Muscle of leg (tissue), 11 donors: ENCODE measurements around the gene OR5B12. TPM values are rescaled to one million over a fixed set of nuclear protein-coding genes. Genes with fewer than 3 reads are reported as not detected.
"Not testable (repeated sequence)": the region's sequence is repeated elsewhere in the genome, so short reads cannot be mapped to it uniquely, and the experiment has no call there.

Source experiments
- DNase-seq: peaks from one replicate; pipeline ENCODE4 v3.0.0; 2013
- H3K27ac ChIP-seq: one replicate; pipeline ENCODE4 v1.5.1; 2013; ENCODE audit warnings: mild to moderate bottlenecking, low read length, control low read depth
- H3K27me3 ChIP-seq: one replicate; pipeline ENCODE4 v1.6.1; 2013; ENCODE audit warnings: low read length; ENCODE audit not compliant: control insufficient read depth, insufficient read depth
- H3K36me3 ChIP-seq: one replicate; pipeline ENCODE4 v1.6.1; 2013; ENCODE audit warnings: low read length; ENCODE audit not compliant: control insufficient read depth, insufficient read depth
- H3K4me1 ChIP-seq: one replicate; pipeline ENCODE4 v1.6.1; 2013; ENCODE audit warnings: low read length; ENCODE audit not compliant: control insufficient read depth, insufficient read depth
- H3K4me3 ChIP-seq: one replicate; pipeline ENCODE4 v1.5.1; 2013; ENCODE audit warnings: low read length, control low read depth
- H3K9me3 ChIP-seq: replicated peaks from 2 replicates; pipeline ENCODE4 v1.6.1; 2013; ENCODE audit warnings: low read depth, low read length; ENCODE audit not compliant: control insufficient read depth
- WGBS: methylation state at CpG from one replicate; pipeline ENCODE4 v1.1.5; 2013; ENCODE audit warnings: missing lambda C conversion rate; ENCODE audit not compliant: insufficient coverage; 5-methylcytosine and 5-hydroxymethylcytosine counted together
- polyA plus RNA-seq, 8 donors: library from polyadenylated mRNA; unstranded; fragments of 120-200 nt; gene quantifications; one replicate each; pipeline versions ENCODE4 v1.2.1 to v1.2.3, GENCODE V29; 2013; ENCODE audit warnings: inconsistent platforms in 1 of 8, low replicate concordance in 1 of 8; ENCODE audit not compliant: insufficient read length in 8 of 8, insufficient read depth in 1 of 8
- total RNA-seq: library from RNA; stranded (reverse); fragments of 120-200 nt; gene quantifications from one replicate; pipeline ENCODE4 v1.2.4, GENCODE V29; 2013

The OR5B12 gene
- total and polyA plus RNA-seq, 9 donors, result not detected

GRCh38 chr11:58434217-58434616 is 7.8 kb downstream of the OR5B12 start:
- no peaks in the 10 kb centered on the region for H3K27me3 ChIP-seq
- no peaks in the 10 kb centered on the region for H3K36me3 ChIP-seq
- no peak for DNase-seq
- no peaks in the 10 kb centered on the region for H3K9me3 ChIP-seq
- no CpG with 5 or more reads among the region's 3 CpGs for WGBS
- H3K27ac ChIP-seq, result no peak overlapping the region
- H3K4me3 ChIP-seq, result no peak overlapping the region
- H3K4me1 ChIP-seq, result no peaks in the 10 kb centered on the region

- no peaks in the 10 kb centered on the region for H3K9me3 ChIP-seq
- WGBS, result no CpG with 5 or more reads among the region's 3 CpGs
- H3K4me1 ChIP-seq, result no peaks in the 10 kb centered on the region
- H3K27me3 ChIP-seq, result no peaks in the 10 kb centered on the region
- no peak for DNase-seq
- no peaks in the 10 kb centered on the region for H3K36me3 ChIP-seq
- no peak overlapping the region for H3K4me3 ChIP-seq
- no peak overlapping the region for H3K27ac ChIP-seq
Measured at GRCh38 chr11:58433638-58434203, 8.3 kb downstream of the OR5B12 start.

GRCh38 chr11:58429273-58429672 is 12.8 kb downstream of the OR5B12 start:
- Histone ChIP-seq H3K27me3 (no peaks in the 10 kb centered on the region), H3K9me3 (peaks cover 5% of the 10 kb centered on the region), H3K36me3 (no peaks in the 10 kb centered on the region), H3K4me3 (no peak overlapping the region), H3K27ac (no peak overlapping the region), H3K4me1 (no peaks in the 10 kb centered on the region)
- no peak for DNase-seq
- WGBS, result no CpG with 5 or more reads among the region's 1 CpG

GRCh38 chr11:58428021-58428420 is 14.0 kb downstream of the OR5B12 start, which contains the start of gene OR5B2:
Gene OR5B2, minus strand, starts transcription at chr11:58428121. Its CDS starts 4,860 bp downstream, at chr11:58423261.
- Histone ChIP-seq H3K9me3 (peaks cover 5% of the 10 kb centered on the region), H3K36me3 (no peaks in the 10 kb centered on the region), H3K27ac (no peak within 1 kb of the TSS), H3K27me3 (no peaks in the 10 kb centered on the region), H3K4me3 (no peak within 1 kb of the TSS), H3K4me1 (no peaks in the 10 kb centered on the region)
- WGBS, result 84% methylated on average over 3 of the region's 3 CpGs
- no peak for DNase-seq

GRCh38 chr11:58406774-58407173 is 35.3 kb downstream of the OR5B12 start, which contains the start of gene OR5B3:
Gene OR5B3, minus strand, starts transcription at chr11:58406874. Its CDS starts 3,465 bp downstream, at chr11:58403409.
- H3K4me1 ChIP-seq, result no peaks in the 10 kb centered on the region
- H3K9me3 ChIP-seq, result peaks cover 24% of the 10 kb centered on the region
- no peak within 1 kb of the TSS for H3K4me3 ChIP-seq
- no CpG with 5 or more reads among the region's 1 CpG for WGBS
- no peak for DNase-seq
- H3K27ac ChIP-seq, result no peak within 1 kb of the TSS
- H3K27me3 ChIP-seq, result no peaks in the 10 kb centered on the region
- no peaks in the 10 kb centered on the region for H3K36me3 ChIP-seq

- not testable (repeated sequence) for H3K27me3 ChIP-seq, H3K4me3 ChIP-seq, H3K9me3 ChIP-seq, H3K4me1 ChIP-seq, DNase-seq, H3K36me3 ChIP-seq, H3K27ac ChIP-seq
- WGBS, result no CpG with 5 or more reads among the region's 2 CpGs
Measured at GRCh38 chr11:58399622-58400021, 42.4 kb downstream of the OR5B12 start.

- H3K4me3 ChIP-seq, result no peak overlapping the region
Measured at GRCh38 chr11:58395581-58395980, 46.5 kb downstream of the OR5B12 start.

GRCh38 chr11:58394195-58394594 is 47.8 kb downstream of the OR5B12 start:
- Histone ChIP-seq H3K4me3 (no peak overlapping the region), H3K27me3 (no peaks in the 10 kb centered on the region), H3K27ac (no peak overlapping the region), H3K9me3 (peaks cover 13% of the 10 kb centered on the region), H3K36me3 (no peaks in the 10 kb centered on the region), H3K4me1 (no peaks in the 10 kb centered on the region)
- no peak for DNase-seq

More at GRCh38 chr11:58395581-58395980, 46.5 kb downstream of the OR5B12 start:
- Histone ChIP-seq H3K27me3 (no peaks in the 10 kb centered on the region), H3K27ac (no peak overlapping the region), H3K4me1 (no peaks in the 10 kb centered on the region), H3K36me3 (no peaks in the 10 kb centered on the region), H3K9me3 (peaks cover 10% of the 10 kb centered on the region)
- no peak for DNase-seq
- no CpG with 5 or more reads among the region's 2 CpGs for WGBS

- H3K27ac ChIP-seq, result no peak overlapping the region
- H3K27me3 ChIP-seq, result no peaks in the 10 kb centered on the region
- no peaks in the 10 kb centered on the region for H3K36me3 ChIP-seq
- no CpG with 5 or more reads among the region's 1 CpG for WGBS
- no peaks in the 10 kb centered on the region for H3K4me1 ChIP-seq
- no peak overlapping the region for H3K4me3 ChIP-seq
- H3K9me3 ChIP-seq, result peaks cover 17% of the 10 kb centered on the region
- DNase-seq, result no peak
Measured at GRCh38 chr11:58392746-58393145, 49.3 kb downstream of the OR5B12 start.

GRCh38 chr11:58391879-58392278 is 50.2 kb downstream of the OR5B12 start:
- DNase-seq, result no peak
- no peak overlapping the region for H3K27ac ChIP-seq
- no peaks in the 10 kb centered on the region for H3K4me1 ChIP-seq
- no peaks in the 10 kb centered on the region for H3K27me3 ChIP-seq
- peaks cover 18% of the 10 kb centered on the region for H3K9me3 ChIP-seq
- WGBS, result no CpG with 5 or more reads among the region's 1 CpG
- no peak overlapping the region for H3K4me3 ChIP-seq
- H3K36me3 ChIP-seq, result no peaks in the 10 kb centered on the region

- DNase-seq, result no peak
- 78% methylated on average over 17 of the region's 18 CpGs for WGBS
- Histone ChIP-seq H3K4me3 (no peak overlapping the region), H3K36me3 (no peaks in the 10 kb centered on the region), H3K4me1 (no peaks in the 10 kb centered on the region), H3K9me3 (peaks cover 19% of the 10 kb centered on the region), H3K27ac (no peak overlapping the region), H3K27me3 (no peaks in the 10 kb centered on the region)
Measured at GRCh38 chr11:58390551-58391063, 51.4 kb downstream of the OR5B12 start.
